Fibroblast of lung (primary cell): Measurements from ENCODE around the gene C1QC. TPM values are rescaled to one million over a fixed set of nuclear protein-coding genes. Genes with fewer than 3 reads are reported as not detected.

Experiments
- DNase-seq, 2 donors: peaks; one replicate each; pipeline versions ENCODE4 v3.0.0 to v3.0.0-alpha.2; 2010; ENCODE audit warnings: low read depth in 2 of 2
- H2AFZ ChIP-seq: 2 replicates; pipeline ENCODE4 v1.5.1; 2012; ENCODE audit warnings: low read length, control low read depth, inconsistent platforms
- H3K27ac ChIP-seq: 2 replicates; pipeline ENCODE4 v1.5.1; 2011; ENCODE audit warnings: low read length, control low read depth; ENCODE audit not compliant: insufficient read depth
- H3K27me3 ChIP-seq: 2 replicates; pipeline ENCODE4 v1.5.1; 2011; ENCODE audit warnings: mild to moderate bottlenecking, low read length; ENCODE audit not compliant: control insufficient read depth, insufficient read depth
- H3K36me3 ChIP-seq: 2 replicates; pipeline ENCODE4 v1.5.1; 2011; ENCODE audit warnings: low read length; ENCODE audit not compliant: control insufficient read depth, insufficient read depth
- H3K4me1 ChIP-seq: 2 replicates; pipeline ENCODE4 v1.5.1; 2011; ENCODE audit warnings: low read length; ENCODE audit not compliant: control insufficient read depth, insufficient read depth; ENCODE audit errors: extremely low read depth
- H3K4me2 ChIP-seq: 2 replicates; pipeline ENCODE4 v1.5.1; 2011; ENCODE audit warnings: low read length, control low read depth; ENCODE audit not compliant: insufficient read depth; ENCODE audit errors: extremely low read depth
- H3K4me3 ChIP-seq, 4 experiments: fragments of 200-600 bp in 1 of 4; sonication (generic) in 1 of 4; replicated peaks in 1 of 4; 2 replicates each; pipeline ENCODE4 v1.5.1; 2011 to 2016; ENCODE audit warnings: low read length in 4 of 4, low read depth in 3 of 4, mild to moderate bottlenecking in 3 of 4, control low read depth in 2 of 4, inconsistent platforms in 1 of 4, mixed read lengths in 1 of 4; ENCODE audit not compliant: insufficient read depth in 1 of 4; ENCODE audit errors: control extremely low read depth in 1 of 4
- H3K79me2 ChIP-seq: 2 replicates; pipeline ENCODE4 v1.5.1; 2012; ENCODE audit warnings: mild to moderate bottlenecking, low read length, inconsistent platforms; ENCODE audit not compliant: control insufficient read depth, insufficient read depth
- H3K9ac ChIP-seq: 2 replicates; pipeline ENCODE4 v1.5.1; 2011; ENCODE audit warnings: mild to moderate bottlenecking, low read length, control low read depth; ENCODE audit not compliant: insufficient read depth
- H3K9me3 ChIP-seq: 2 replicates; pipeline ENCODE4 v1.5.1; 2012; ENCODE audit warnings: low read depth, low read length; ENCODE audit not compliant: control insufficient read depth, insufficient read depth
- H4K20me1 ChIP-seq: 2 replicates; pipeline ENCODE4 v1.5.1; 2011; ENCODE audit warnings: low read length; ENCODE audit not compliant: control insufficient read depth, insufficient read depth; ENCODE audit errors: extremely low read depth
- CTCF ChIP-seq, 2 donors: IDR thresholded peaks in 1 of 2; conservative IDR thresholded peaks in 1 of 2; 1 replicate in 1 of 2; 2 replicates in 1 of 2; pipeline ENCODE4 v1.5.1; 2011 to 2012; ENCODE audit warnings: low read length in 2 of 2, control low read depth in 1 of 2, inconsistent platforms in 1 of 2, low read depth in 1 of 2, mild to moderate bottlenecking in 1 of 2
- EZH2 ChIP-seq: IDR thresholded peaks from 2 replicates; pipeline ENCODE4 v1.5.1; 2012; ENCODE audit warnings: low read length, control low read depth, mild to moderate bottlenecking; ENCODE audit errors: missing control alignments
- polyA plus RNA-seq, 2 donors: library from polyadenylated mRNA; depleted of rRNA in 1 of 2; stranded (reverse) in 1 of 2; unstranded in 1 of 2; fragments of >200 nt; gene quantifications; 2 replicates each; pipeline ENCODE4 v1.2.1, GENCODE V29; 2011 to 2012; ENCODE audit warnings: missing spikeins in 1 of 2
- total RNA-seq: library from RNA; depleted of rRNA; stranded (reverse); fragments of >200 nt; gene quantifications from 2 replicates; pipeline ENCODE4 v1.2.1, GENCODE V29; 2014

Gene C1QC
- total and polyA plus RNA-seq, 2 donors (not counting 1 experiment from before 2014, with no cell fraction given), result not detected

DNA sequence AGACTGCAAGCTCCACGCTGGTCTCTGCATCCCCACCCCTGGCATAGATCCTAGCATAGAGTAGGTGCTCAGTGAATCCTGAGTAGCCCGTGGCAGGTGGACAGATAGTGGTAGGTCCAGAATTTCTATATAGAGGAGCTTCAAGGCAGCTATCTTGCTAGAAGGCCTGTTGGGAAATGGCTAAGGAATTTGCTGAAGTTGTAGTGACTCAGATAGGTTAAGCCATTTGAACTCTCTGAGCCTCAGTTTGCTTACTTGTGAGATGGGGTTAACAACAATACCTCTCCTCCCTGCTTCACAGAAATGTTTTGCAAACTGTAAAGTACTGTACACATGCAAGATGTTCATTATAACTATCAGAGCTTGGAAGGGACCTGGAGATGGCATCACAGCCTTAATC lies 43.8 kb downstream of the C1QC start:
- H3K27ac ChIP-seq, result no peak overlapping the region
- H3K27me3 ChIP-seq, result peaks cover 9% of the 10 kb centered on the region
- H3K4me2 ChIP-seq, result no peak overlapping the region
- H3K4me1 ChIP-seq, result peaks cover 4% of the 10 kb centered on the region
- no peak overlapping the region for H3K4me3 ChIP-seq
- DNase-seq, result no peak
- H4K20me1 ChIP-seq, result no peaks in the 10 kb centered on the region
- no peaks in the 10 kb centered on the region for H3K9me3 ChIP-seq
- H3K79me2 ChIP-seq, result no peaks in the 10 kb centered on the region
- TF ChIP-seq EZH2 (no peak), CTCF (conservative IDR thresholded peaks at IDR 0.05 in 1 of 2, IDR thresholded peaks at IDR 0.05 in 1 of 2; ENCODE audit: low read depth in 1 of 2, low read length in 2 of 2) (no peak)
- no peak overlapping the region for H3K9ac ChIP-seq
- H3K36me3 ChIP-seq, result no peaks in the 10 kb centered on the region
- no peak overlapping the region for H2AFZ ChIP-seq

DNA sequence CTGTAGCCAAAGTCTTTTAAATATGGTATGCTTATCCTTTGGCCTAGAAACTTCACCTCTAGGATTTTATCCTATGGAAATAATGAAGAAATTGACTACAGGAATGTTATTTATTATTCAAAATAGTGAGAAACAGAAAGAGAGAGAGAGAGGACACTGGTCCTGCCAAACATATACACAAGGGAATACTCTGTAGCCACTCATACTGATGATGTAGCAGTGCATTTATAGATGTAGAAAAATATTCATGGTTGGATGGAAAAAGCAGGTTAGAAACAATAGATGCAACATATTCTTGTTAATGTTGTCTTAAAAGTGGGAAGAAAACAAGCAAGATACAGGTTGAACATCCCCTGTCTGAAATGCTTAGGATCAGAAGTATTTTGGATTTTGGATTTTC lies 45.0 kb downstream of the C1QC start:
- Histone ChIP-seq H3K36me3 (no peaks in the 10 kb centered on the region), H4K20me1 (no peaks in the 10 kb centered on the region), H3K27ac (no peak overlapping the region), H3K4me1 (peaks cover 4% of the 10 kb centered on the region), H2AFZ (no peak overlapping the region), H3K4me2 (no peak overlapping the region), H3K4me3 (no peak overlapping the region), H3K9ac (no peak overlapping the region), H3K79me2 (no peaks in the 10 kb centered on the region), H3K27me3 (peaks cover 9% of the 10 kb centered on the region), H3K9me3 (no peaks in the 10 kb centered on the region)
- TF ChIP-seq CTCF (conservative IDR thresholded peaks at IDR 0.05 in 1 of 2, IDR thresholded peaks at IDR 0.05 in 1 of 2; ENCODE audit: low read depth in 1 of 2, low read length in 2 of 2), result no peak
- TF ChIP-seq EZH2, result no peak
- no peak for DNase-seq

GRCh38 chr1:22689505-22689904 lies 46.1 kb downstream of the C1QC start:
- Histone ChIP-seq H4K20me1 (no peaks in the 10 kb centered on the region), H3K4me2 (no peak overlapping the region), H2AFZ (no peak overlapping the region), H3K9me3 (no peaks in the 10 kb centered on the region), H3K27ac (no peak overlapping the region), H3K4me3 (no peak overlapping the region), H3K9ac (no peak overlapping the region), H3K79me2 (no peaks in the 10 kb centered on the region), H3K36me3 (no peaks in the 10 kb centered on the region), H3K27me3 (peaks cover 6% of the 10 kb centered on the region), H3K4me1 (peaks cover 4% of the 10 kb centered on the region)
- DNase-seq, result peak; percentile 44 to 96
- TF ChIP-seq EZH2 (no peak), CTCF (conservative IDR thresholded peaks at IDR 0.05 in 1 of 2, IDR thresholded peaks at IDR 0.05 in 1 of 2; ENCODE audit: low read depth in 1 of 2, low read length in 2 of 2) (no peak)
